Measurements from ENCODE around the gene ALKBH7.

- TF ChIP-seq POLR2AphosphoS5 (IDR thresholded peaks at IDR 0.05; ENCODE audit: borderline replicate concordance, low read depth, low read length) (no peak), EZH2 (IDR thresholded peaks at IDR 0.05) (no peak), FOXP2 (optimal IDR thresholded peaks at IDR 0.05; ENCODE audit: control extremely low read depth, extremely low read length, insufficient read depth) (no peak)
These were observed 11.8 kb downstream of the ALKBH7 start for GRCh38 chr19:6384381-6384780.
